D721Med (cell line): ENCODE data around the gene MPHOSPH10.
"Not testable (repeated sequence)": the region's sequence is repeated elsewhere in the genome, so short reads cannot be mapped to it uniquely, and the experiment has no call there.

Experiments
- DNase-seq: peaks from one replicate; pipeline ENCODE4 v3.0.0; 2011; ENCODE audit warnings: low spot score; ENCODE audit not compliant: insufficient read length
- FAIRE-seq: peaks from 2 replicates; lab custom pipeline; 2011; peaks lifted over from hg19 to GRCh38; lab: Jason Lieb, UNC
- TF ChIP-seq, protein P1 (sequence below): IDR thresholded peaks from 2 replicates; pipeline ENCODE4 v1.5.1; 2012; ENCODE audit warnings: mild to moderate bottlenecking, control low read depth; ENCODE audit not compliant: insufficient read depth; ENCODE audit errors: missing control alignments

The MPHOSPH10 gene

GRCh38 chr2:71129902-71130151, 607 bp upstream of the MPHOSPH10 start:
- FAIRE-seq (no peak), DNase-seq (no peak)
- TF ChIP-seq, protein P1, sequence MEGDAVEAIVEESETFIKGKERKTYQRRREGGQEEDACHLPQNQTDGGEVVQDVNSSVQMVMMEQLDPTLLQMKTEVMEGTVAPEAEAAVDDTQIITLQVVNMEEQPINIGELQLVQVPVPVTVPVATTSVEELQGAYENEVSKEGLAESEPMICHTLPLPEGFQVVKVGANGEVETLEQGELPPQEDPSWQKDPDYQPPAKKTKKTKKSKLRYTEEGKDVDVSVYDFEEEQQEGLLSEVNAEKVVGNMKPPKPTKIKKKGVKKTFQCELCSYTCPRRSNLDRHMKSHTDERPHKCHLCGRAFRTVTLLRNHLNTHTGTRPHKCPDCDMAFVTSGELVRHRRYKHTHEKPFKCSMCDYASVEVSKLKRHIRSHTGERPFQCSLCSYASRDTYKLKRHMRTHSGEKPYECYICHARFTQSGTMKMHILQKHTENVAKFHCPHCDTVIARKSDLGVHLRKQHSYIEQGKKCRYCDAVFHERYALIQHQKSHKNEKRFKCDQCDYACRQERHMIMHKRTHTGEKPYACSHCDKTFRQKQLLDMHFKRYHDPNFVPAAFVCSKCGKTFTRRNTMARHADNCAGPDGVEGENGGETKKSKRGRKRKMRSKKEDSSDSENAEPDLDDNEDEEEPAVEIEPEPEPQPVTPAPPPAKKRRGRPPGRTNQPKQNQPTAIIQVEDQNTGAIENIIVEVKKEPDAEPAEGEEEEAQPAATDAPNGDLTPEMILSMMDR = no peak

- FAIRE-seq (no peak), DNase-seq (no peak)
- TF ChIP-seq, protein P1 = no peak
Measured at GRCh38 chr2:71130905-71131244, 441 bp downstream of the MPHOSPH10 start.

DNA sequence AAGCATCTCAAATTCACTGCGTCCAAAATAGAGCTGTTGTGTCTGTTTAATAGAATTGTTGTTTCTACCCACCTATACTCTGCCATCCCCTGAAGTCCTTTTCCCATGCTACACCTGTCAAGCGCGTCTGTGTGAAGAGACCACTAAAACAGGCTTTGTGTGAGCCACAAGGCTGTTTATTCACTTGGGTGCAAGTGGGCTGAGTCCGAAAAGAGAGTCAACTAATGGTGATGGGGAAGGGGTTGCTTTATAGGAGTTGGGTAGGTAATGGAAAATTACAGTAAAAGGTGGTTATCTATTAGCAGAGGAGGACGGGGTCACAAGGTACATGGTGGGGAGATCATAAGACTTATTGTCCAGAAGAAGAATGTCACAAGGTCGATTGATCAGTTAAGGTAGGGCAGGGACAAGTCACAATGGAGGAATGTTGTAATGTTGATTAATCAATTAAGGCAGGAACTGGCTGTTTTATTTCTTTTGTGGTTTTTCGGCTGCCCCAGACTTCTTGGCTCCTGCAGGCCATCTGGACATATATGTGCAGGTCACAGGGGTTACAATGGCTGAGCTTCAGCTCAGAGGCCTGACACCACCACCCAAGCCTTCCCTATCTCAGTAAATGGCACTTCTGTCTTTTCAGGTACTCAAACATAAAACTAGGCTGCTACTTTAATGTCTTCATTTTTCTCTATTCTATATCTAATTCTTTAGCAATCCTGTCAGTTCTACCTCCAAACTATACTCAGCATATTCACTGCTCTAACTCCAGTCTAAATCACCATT, 1.1 kb downstream of the MPHOSPH10 start:
- DNase-seq, FAIRE-seq: not testable (repeated sequence)

GRCh38 chr2:71133603-71134002, 3.2 kb downstream of the MPHOSPH10 start:
- DNase-seq (no peak), FAIRE-seq (no peak)
- TF ChIP-seq, protein P1 = no peak

DNA sequence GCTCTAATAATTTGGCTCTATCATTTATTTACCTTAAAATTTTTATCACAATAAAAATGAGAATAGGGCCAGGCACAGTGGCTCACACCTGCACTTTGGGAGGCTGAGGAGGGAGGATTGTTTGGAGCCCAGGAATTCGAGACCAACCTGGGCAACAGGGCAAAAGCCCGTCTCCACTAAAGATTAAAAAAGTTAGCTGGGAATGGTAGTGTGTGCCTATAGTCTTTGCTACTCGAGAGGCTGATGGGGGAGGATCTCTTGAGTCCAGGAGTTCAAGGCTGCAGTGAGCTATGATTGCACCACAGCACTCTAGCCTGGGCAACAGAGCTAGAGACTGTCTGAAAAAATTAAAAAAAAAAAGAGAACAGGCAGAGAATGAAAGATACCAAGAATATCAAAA, 5.7 kb downstream of the MPHOSPH10 start:
- DNase-seq (no peak), FAIRE-seq (no peak)
- TF ChIP-seq, protein P1 = no peak

DNA sequence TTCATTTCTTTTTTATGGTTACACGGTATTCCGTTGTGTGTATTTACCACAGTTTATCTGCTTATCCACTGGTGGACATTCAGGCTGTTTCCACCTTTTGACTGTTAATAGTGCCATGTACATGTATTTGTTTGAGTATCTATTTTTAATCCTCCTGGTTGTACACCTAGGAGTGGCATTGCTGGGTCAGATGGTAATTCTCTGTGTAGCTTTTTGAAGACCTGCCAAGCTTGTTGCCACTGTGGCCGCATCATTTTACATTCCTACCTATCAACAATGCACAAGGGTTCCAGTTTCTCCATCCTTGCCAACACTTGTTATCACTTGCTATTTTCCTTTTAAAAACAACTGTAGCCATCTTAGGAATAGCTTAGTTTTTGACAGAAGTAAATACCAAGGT, 13.3 kb downstream of the MPHOSPH10 start:
- no peak for DNase-seq
- TF ChIP-seq, protein P1 = no peak
- no peak for FAIRE-seq

GRCh38 chr2:71148506-71149063, 18.2 kb downstream of the MPHOSPH10 start:
- TF ChIP-seq, protein P1 = no peak
- no peak for FAIRE-seq
- no peak for DNase-seq
